Activated CD4-positive, alpha-beta T cell treated with anti-CD3 and anti-CD28 coated beads, Interleukin-2, amount 50 U/mL, for 16 hours (primary cell): ENCODE data around the gene DDX28.
A peak's percentile ranks its signal among the peaks of the same experiment; 100 is the strongest.

Experiments
- DNase-seq: peaks from one replicate; pipeline ENCODE4 v3.0.0-alpha.2; 2020

Gene DDX28

GRCh38 chr16:68022728-68023537 lies at the start of gene DDX28, which contains the start of gene DUS2:
Gene DDX28 (minus strand): TSS chr16:68023232. CDS start chr16:68023202, 30 bp downstream.
Gene DUS2 (plus strand): TSS chr16:68023284. CDS start chr16:68038024, 14,740 bp downstream.
- DNase-seq: peak; percentile 93

- DNase-seq: no peak
Observed at GRCh38 chr16:68072038-68072695, 49.1 kb upstream of the DDX28 start.

- DNase-seq: no peak
Observed at GRCh38 chr16:68071518-68071901, 48.5 kb upstream of the DDX28 start.

GRCh38 chr16:68070806-68071517 lies 47.9 kb upstream of the DDX28 start:
- no peak for DNase-seq

GRCh38 chr16:68070249-68070730 lies 47.3 kb upstream of the DDX28 start:
- DNase-seq: no peak

GRCh38 chr16:68069511-68070248 lies 46.6 kb upstream of the DDX28 start:
- DNase-seq: peak; percentile 60

- DNase-seq: no peak
Observed at GRCh38 chr16:68068926-68069325, 45.9 kb upstream of the DDX28 start.

- DNase-seq: no peak
Observed at GRCh38 chr16:68066763-68067162, 43.7 kb upstream of the DDX28 start.

- no peak for DNase-seq
Observed at GRCh38 chr16:68065716-68066305, 42.8 kb upstream of the DDX28 start.

GRCh38 chr16:68064791-68065365 lies 41.8 kb upstream of the DDX28 start:
- DNase-seq: peak; percentile 78

GRCh38 chr16:68062910-68063393 lies 39.9 kb upstream of the DDX28 start:
- peak; percentile 74 for DNase-seq

GRCh38 chr16:68061396-68061795 lies 38.4 kb upstream of the DDX28 start:
- no peak for DNase-seq

GRCh38 chr16:68059804-68060203 lies 36.8 kb upstream of the DDX28 start:
- DNase-seq: peak; percentile 36

GRCh38 chr16:68055395-68055794 lies 32.4 kb upstream of the DDX28 start:
- no peak for DNase-seq

GRCh38 chr16:68049449-68049848 lies 26.4 kb upstream of the DDX28 start:
- DNase-seq: no peak

- no peak for DNase-seq
Observed at GRCh38 chr16:68047987-68048386, 25.0 kb upstream of the DDX28 start.

GRCh38 chr16:68046106-68046505 lies 23.1 kb upstream of the DDX28 start:
- DNase-seq: no peak

- DNase-seq: no peak
Observed at GRCh38 chr16:68041783-68042182, 18.8 kb upstream of the DDX28 start.

- peak; percentile 88 for DNase-seq
Observed at GRCh38 chr16:68040506-68041288, 17.7 kb upstream of the DDX28 start.

GRCh38 chr16:68037841-68038597 lies 15.0 kb upstream of the DDX28 start:
- DNase-seq: no peak
